Measurements from ENCODE around the gene PRM2.

GRCh38 chr16:11235703-11235991 lies 40.6 kb downstream of the PRM2 start:
- TF ChIP-seq CTCF (conservative IDR thresholded peaks at IDR 0.05) (no peak), ZFX (IDR thresholded peaks at IDR 0.05) (no peak)
